ENCODE data around the gene CYP27B1. TPM values are rescaled to one million over a fixed set of nuclear protein-coding genes. Genes with fewer than 3 reads are reported as not detected.

The CYP27B1 gene
- total RNA-seq, 1 experiment from 2014 or later: 1.2 TPM

DNA sequence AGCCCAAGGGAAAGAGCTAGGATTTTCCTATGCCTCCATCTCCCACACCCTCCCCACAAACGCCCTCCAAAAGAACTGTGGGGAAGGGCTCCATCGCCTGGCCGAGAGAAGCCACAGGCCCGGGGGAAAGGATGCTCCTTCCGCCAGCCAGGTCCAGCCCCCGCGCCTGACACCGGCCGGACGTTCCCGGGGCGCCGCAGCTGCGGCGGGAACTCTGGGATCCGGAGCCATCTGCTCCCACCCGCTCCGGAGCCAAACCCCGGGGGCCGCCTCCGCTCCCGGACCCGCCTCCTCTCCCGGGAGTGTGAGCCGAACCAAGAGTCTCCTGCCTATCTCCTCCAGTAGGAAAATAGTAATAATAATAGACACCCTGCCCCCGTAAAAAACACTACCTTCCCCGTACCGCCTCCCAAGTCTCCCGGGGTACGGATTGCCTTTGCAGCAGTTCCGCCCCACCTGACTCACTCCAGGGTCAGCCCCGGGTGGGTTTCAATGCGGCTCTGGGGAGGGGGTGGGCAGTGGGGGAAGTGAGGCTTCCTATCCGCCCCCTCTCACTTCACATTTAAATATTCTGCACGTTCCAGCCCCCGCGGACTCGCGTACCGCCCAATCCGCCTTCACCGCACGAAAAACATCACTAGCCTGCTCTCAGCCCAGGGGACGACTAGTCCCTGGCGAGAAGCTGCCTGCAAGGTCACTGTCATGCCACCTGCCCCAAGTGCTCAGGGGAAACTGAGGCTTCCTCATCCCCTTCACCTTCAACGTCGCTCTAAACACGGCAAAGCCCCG, 30.7 kb downstream of the CYP27B1 start:
- peak; percentile 60 for DNase-seq (ENCODE audit: low read depth)

DNA sequence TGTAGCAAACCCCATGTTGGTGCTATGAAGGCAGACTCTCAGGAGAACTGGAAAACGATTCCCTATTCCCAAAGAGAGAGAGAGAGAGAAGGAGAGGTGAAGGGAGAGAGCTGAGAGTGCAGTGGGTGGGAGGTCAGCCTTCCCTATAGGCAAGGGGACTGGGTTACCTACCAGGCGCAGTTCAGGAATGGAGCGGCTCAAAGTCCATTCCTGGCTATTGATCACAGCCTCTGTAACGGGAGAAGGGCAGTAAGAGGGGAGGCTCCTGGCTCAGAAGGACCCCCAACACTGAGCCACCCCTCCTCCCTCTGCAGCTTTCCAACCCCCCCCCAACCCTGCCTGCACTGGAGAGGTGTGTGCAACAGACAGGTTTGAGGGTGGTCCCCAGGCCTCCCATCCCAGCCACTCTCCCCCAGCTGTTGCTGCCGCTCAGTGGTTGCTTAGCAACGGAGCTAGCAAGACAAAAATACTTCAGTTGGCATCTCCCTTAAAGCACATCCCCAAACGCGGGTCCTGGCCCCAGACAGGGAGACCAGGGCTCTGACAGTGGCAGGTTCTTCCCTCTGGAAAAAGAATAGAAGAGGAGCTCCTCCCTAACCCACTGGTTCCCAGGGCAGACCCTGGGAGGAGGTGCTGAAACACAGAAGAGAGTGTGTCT, 31.6 kb downstream of the CYP27B1 start:
- DNase-seq (ENCODE audit: low read depth): peak; percentile 24

DNA sequence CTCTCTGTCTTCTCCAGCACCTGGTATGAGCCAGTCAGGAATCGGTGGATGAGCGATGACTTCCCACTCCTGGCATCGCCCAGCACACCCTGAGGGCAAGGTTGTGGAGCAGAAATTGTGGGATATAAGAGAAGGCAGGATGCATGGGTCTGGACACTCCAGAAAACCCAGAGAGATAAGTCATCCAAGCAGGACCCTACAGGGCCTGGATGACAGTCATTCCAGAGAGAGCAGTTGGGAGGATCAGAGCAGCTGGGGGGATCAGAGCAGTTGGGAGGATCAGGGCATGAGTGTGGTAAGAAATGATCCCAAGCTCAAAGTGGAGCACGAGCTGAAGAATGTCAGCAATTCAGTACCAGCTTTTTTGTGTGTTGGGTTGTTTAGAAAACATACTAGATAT, 32.3 kb downstream of the CYP27B1 start:
- peak; percentile 52 for DNase-seq (ENCODE audit: low read depth)

DNA sequence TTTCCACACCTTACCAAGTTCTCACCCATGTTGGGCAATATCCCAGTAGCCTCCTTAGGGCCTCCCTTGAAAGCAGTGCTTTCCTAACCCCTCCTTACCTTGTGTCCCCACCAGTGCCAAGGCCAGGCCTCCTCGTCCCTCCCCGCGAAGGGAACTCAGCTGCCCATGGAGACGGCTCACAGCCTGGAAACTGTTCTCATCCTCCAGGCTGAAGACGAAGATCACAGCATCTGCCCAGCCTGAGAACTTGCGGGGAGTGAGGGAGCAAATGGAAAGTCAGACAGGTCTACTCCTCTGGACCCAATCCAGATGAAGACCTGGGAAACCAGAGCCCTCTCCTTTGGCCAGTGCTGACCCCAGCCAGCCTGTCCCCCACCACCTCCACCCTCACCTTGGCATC, 33.0 kb downstream of the CYP27B1 start:
- DNase-seq (ENCODE audit: low read depth): no peak

DNA sequence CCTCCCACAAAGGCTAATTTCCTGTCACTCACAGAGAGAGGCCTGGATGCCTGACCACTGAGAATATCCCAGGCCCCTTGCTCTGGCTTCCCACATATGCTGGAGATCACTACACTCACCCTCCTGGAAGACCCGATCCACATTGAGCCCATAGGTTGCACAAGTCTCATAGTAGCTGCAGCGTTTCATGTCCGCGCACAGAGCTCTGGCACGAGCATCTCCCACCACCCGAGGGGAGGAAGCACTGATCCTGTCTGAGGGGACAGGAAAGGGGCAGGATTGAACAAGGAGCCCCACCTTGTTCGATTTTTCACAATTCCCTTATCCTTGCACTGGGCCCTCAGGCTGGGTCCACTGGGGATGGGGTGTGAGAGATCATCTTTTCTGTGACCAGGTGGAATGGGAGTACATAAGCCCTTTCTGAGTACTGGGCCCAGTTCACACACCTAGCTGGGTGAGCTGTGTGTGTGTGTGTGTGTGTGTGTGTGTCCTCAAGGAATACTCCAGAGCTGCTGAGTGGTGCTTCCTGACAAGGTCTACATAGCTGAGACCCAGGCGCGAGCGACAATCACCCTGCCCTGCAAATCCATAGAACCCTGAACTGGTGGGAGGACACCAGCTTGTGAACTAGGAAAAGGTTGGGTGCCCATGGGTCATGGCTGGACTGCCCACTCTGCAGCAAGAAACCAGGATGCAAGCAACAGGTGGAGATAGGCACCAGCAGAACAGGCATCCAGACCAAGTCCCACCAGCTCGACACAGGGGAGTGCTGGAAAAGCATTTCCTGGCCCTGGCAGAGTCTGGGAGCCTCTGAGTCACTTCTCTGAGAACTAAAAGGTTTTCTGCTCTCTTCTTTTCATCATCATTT, 33.9 kb downstream of the CYP27B1 start:
- DNase-seq (ENCODE audit: low read depth): no peak

DNA sequence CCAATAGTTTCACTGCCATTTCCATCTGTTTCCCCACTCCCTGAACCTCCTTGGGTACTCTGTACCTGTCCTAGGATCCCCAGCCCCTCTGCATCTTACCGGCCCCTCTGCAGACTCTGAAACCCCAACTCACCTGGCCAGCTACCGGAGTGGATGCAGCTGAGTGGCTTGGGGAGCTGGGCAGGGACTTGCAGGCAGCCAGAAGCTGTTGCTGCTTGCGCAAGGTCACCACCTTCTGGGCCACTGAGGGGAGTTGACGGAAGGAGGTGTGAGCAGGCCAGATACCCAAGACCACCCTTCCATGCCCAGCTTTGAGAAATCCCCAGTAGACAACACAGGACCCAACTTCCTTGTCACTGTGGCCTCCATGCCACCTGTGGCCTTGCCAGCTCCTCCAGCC, 34.6 kb downstream of the CYP27B1 start:
- no peak for DNase-seq (ENCODE audit: low read depth)

DNA sequence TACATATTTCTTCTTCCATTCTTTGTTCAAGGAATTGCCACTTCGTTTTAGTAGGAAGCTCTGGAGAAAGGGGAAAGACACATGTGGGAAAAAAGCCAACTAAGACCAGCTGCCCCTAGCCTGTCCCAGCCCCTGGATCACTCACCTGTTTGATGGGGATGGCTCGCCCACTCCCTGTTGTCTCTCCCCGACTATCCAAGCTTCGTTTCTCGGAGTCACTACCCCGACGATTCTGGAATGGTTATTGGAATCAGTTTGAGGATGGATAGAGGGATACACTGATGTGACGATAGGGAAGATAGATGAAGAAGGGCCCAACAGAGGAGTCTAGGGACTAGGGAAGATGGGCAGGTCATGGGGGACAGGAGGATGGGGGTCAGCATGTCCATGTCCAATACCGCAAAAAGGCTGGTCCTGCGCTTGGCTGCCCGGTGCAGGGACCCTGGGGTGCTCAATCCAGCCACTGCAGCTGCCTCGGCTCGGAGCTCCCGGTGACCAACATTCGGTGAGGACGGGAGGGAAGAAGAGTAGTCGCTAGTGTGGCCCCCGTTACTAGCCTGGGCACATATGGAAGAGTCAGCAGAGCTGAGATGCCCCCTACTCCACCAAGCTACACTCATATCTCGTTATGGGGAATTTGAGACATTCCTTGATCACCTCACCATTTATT, 35.3 kb downstream of the CYP27B1 start:
- DNase-seq (ENCODE audit: low read depth): no peak

DNA sequence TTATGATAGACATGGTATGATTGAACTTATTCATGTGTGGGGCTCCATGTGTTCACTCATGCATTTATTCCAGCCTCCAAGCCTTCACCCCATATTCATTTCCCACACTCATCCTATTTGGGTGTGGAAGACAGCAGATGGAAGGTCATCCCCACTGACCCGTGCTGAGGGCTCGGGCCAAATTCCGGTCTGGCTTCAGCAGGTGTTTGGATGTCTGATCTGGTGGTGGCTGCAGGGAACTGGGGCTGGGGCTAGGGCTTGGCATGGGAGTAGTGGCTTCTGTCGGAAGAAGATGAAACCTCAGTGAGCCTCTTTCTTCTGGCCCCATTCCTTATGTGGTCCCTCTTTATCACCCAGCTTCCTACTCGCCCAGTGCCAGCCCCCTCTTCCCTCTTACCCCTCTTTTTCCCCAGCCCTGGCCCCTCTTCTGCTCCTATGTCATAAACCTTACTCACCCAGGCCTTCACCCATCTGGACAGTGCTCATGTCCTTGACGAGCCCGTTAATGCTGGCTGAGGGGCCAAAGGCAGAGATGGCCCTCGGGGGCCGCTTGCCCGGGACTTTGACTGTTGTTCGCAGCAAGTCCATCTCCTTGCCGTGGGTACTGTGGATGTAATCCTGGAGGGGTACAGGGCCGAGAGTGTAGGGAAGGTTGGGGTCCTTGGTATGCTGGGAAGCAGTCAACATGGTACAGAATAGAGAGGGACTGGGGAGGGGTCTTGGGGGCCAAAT, 36.4 kb downstream of the CYP27B1 start:
- no peak for DNase-seq (ENCODE audit: low read depth)

DNA sequence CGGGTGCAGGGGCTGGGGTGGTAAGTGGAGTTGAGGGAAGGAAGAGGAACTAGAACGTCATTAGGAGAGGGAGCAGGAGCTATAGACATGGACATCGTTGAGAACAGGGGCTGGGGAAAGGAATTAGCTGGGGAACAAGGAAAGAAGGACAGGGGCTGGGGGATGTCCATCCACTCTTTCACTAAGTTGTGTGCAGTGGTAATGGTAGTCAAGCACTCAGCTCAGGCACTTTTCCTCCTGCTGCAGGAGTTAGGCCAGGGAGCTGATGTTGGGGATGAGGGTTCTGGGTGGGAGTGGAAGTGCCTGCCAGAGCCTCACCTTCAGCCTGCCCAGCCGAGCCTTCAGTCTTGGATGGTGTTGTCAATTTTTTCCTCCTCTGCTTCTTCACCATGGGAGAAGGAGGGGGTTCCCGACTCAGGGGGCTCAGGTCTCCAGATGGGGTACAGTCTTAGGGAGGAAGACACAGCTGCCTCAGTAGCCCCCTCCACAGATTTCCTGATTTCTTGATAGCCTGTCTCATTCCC, 37.5 kb downstream of the CYP27B1 start:
- no peak for DNase-seq (ENCODE audit: low read depth)

DNA sequence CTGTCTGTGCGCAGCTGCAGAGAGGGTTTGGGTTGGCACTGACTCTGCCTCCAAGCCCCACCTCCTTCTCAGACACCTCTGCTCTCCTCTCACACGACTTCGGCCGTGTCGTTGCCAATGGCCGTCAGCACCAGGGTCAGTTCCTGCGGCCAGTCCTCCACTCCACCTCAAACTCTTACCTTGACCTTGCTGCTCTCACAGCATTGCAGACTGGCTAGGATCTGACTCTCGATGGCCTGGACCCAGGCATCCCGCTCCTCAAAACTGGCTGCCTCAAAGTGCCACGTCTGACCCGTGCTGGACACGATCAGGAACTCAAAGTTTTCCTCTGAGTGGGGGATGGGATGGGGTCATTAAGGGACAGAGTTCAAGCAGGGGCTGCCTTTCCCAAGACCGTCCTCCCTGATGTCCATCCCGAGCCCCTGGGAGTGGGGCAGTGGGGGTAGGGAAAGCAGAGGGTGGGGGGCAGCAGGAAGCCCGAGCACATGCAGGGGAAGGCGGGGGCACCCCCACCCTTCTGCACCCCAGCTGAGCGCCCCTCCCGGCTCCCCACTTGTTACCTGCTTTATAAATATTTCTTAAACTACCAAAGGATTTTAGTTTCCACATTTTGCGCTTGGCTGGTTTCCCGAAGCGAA, 39.0 kb downstream of the CYP27B1 start:
- no peak for DNase-seq (ENCODE audit: low read depth)

DNA sequence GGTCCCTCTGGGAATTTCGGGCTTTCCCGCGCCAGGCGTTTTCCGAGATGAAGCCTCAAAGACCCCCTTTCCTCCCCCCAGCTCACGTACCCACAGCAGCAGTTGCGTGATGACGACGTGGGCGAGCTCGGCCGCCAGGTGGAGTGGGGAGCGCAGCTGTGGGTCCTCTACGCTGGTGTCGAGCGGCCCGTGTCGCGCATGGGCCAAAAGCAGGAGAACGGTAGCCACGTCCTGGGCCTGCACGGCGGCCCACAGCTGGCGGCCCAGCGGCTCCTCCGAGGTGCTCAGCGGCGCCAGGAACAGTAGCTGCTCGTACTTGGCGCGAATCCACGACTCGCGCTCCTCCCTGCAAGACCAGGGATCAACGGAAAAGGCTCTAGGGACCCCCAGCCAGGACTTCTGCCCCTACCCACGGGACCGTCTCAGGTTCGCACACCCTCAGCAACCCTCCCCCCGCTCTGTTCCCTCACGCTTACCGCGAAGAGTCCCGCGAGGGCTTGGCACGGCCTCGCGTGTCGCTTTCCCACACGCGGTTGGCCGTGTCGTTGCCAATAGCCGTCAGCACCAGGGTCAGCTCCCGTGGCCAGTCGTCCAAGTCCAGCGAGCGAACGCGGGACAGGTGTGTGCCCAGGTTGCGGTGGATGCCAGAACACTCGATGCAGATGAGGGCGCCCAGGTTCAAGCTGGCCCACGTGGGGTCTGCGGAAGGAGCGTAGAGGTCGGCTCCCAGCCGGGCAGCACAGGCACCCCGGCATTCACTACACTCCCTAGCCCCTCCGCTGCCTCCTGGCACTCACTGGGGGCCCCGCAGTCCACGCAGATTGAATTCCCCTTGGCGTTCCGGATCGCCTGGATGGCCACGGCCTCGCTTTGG, 39.8 kb downstream of the CYP27B1 start:
- no peak for DNase-seq (ENCODE audit: low read depth)

DNA sequence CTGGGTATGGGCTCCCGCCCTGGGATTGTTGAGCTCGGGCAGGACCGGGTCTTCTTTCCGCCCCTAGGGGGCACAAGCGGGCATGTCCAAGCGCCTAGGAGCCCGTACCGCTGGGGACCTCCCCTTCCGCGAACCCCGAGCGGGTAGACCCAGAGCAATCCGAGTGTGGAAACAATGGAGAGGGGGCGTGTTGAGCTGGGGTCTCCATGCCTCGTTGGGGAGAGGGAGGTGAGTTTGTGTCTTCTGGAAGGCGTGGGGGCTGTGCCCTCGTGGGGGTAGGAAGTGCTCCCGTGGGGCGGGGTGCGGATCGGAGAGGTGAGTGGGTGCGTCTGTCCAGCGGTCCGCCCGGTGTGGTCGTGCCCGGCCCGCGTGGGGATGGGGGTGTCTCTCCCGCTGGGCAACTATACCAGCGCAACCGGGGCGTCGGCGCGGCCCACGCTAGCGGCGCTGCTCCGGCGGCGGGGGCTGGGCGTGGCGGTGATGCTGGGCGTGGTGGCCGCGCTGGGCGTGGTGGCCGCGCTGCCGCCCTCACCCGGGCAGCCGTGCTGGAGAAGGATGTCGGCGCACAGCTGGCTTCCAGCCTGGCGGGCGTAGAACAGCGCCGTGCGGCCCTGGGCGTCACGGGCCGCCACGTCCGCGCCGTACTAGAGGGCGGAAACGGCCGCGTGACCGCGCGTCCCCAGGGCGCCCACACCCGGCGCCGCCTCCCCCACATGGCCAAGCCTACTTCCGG, 40.6 kb downstream of the CYP27B1 start:
- DNase-seq (ENCODE audit: low read depth): peak; percentile 83

DNA sequence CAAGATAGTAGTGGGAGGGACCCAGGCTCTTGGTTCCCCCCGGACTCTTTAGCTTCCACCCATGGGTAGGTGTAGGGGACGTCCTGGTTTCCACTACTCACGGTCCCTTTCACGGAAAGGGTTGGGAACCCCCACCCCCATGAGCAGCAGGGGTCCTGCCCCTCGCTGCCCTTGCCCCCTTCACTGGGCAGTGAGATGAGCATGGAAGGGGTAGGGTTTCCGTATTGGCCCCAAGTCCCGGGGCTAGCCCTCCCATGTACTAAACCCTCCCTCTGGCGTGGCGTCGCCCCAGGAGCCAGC, 41.1 kb downstream of the CYP27B1 start:
- no peak for DNase-seq (ENCODE audit: low read depth)

DNA sequence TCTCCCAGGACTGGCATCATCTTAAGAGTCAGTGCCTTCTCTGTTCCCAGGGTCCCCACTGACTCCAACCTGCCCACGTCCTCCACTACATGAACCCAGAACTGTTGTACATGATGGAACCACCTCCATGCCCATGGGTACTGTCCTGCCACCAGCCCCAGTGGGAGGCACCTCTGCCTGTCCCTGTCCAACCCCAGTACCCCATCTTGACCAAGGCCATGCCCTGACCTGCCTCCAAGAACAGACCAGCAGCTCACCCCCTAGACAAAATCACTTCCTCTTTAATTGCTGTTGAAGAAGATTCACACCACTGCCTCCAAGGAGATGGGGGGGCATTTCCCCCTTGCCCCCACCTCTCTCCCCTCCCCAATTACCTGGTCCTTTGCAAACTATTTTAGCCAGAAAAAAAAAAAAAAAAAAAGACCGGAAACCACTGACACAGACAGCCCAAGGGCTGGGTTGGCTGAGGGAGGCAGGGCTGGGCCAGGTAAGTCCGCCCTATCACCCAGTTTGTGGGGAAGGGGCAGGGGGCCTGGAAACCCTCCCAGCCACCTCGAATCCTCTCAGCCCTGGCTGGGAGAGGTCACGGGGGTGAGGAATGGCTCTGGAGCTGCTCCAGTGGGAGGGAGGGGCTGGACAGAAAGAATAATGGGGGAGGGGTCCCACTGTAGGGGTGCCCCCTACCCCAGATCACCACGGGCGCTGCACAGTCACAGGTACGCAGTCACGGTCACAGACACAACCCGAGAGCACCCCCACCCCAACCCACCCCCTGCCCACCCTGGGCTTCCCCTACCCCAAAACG, 41.7 kb downstream of the CYP27B1 start:
- no peak for DNase-seq (ENCODE audit: low read depth)

DNA sequence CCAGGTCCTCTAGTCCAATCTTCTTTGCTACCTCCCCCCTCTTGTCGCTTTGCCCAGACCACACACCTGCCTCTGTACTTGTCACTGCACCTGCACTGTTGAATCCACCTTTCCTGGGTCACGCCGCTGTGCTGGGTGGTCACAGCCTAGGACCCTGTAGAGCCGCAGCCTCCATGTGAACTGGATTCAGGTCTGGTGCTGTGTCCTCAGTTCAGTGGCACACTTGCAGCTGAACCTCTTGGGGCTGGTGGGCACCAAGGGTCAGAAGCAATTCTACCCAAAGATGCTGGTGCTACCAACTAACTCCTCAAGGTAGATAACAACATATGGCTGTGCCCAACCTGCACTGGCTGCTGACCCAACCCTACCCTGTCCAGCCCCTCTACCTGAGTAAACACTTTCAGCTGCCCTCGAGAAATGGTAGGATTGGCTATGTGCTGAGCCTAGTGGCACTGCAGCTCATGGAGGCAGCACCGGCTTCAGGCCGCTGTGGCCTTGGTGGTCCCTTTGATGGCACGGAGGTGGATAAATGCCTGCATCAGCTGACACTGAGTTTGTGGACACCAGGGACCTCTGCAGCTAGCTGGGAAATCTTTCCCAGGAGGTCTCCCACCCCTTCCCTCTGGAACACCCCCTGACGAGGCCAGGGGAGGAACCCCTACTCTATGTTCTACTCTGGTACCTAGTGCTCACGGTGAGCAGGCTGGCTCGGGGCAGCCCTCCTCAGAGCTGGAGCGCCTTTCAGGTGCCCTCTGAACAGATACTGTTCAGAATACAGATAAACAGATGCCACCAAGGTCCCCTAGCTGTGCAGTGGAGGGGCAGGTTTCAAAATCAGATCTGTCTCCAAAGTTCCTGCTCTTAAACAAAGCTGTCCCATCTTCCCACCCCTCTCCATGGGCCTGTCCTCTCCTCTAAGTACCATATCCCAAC, 42.6 kb downstream of the CYP27B1 start:
- DNase-seq (ENCODE audit: low read depth): no peak

DNA sequence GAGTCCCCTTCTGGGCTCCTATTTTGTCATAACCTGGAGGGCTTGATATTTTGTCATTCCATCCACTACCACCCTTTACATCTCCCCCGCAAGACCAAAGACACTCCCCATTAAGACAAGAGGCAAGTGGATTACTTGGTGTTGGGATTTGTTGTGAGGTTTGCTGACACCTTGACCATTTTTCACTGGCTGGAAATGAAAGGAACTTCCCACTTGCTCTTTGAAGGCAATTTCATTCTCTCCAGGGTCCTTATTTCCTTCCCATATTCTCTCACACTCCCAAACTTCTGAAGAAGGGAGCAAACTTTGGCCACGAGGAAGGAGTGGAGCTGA, 43.3 kb downstream of the CYP27B1 start:
- DNase-seq (ENCODE audit: low read depth): no peak

All from RPMI7951 (cell line).